NB4 (cell line): ENCODE data around the gene SYNCRIP.

Experiments used
- CTCF ChIP-seq: IDR thresholded peaks from one replicate; pipeline ENCODE4 v1.5.1; 2012; ENCODE audit warnings: low read depth, low read length
- POLR2A ChIP-seq: IDR thresholded peaks from 2 replicates; pipeline ENCODE4 v1.6.1; 2011; ENCODE audit warnings: mild to moderate bottlenecking; ENCODE audit not compliant: insufficient read length; ENCODE audit errors: extremely low read depth
- TF ChIP-seq, protein P1 (sequence below): IDR thresholded peaks from 2 replicates; pipeline ENCODE4 v1.6.1; 2011; ENCODE audit warnings: low read depth, low read length

DNA sequence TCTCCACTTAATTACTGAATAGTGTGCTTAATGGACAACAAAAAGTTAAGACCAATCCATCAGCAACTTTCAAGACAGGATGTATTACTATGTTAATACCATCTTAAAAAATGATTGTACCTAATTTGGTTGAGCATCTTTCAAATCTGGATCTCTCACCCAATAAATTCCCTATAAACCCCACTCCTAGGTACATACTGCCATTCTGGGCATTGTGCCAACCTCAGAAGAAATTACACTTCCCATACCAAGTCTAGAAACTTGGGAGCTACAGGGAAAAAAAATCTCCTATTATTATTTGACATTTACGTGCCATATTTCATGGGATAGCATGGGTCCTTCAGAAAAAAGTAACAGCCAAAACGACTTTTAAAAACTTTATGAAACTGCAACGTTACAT lies 5.1 kb downstream of the SYNCRIP start:
- TF ChIP-seq, protein P1, sequence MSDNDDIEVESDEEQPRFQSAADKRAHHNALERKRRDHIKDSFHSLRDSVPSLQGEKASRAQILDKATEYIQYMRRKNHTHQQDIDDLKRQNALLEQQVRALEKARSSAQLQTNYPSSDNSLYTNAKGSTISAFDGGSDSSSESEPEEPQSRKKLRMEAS = no peak
- no peak for TF ChIP-seq CTCF
- TF ChIP-seq POLR2A = no peak
